PFSK-1 (cell line): ENCODE data around the gene SFXN1.

ENCODE experiments used
- FOXP2 ChIP-seq: optimal IDR thresholded peaks from 2 replicates; pipeline ENCODE3; 2011; ENCODE audit warnings: borderline replicate concordance, control low read depth, inconsistent platforms; ENCODE audit not compliant: insufficient read depth; ENCODE audit errors: extremely low read length, extremely low read depth
- POLR2AphosphoS5 ChIP-seq: IDR thresholded peaks from 2 replicates; pipeline ENCODE4 v1.6.1; 2012; ENCODE audit warnings: low read depth, mild to moderate bottlenecking, control low read depth, low read length, moderate library complexity
- REST ChIP-seq, 2 experiments: IDR thresholded peaks; 2 replicates each; pipeline versions ENCODE4 v1.6.1 to v1.8.0; 2011 to 2012; ENCODE audit warnings: low read depth in 2 of 2, low read length in 2 of 2, control low read depth in 1 of 2, inconsistent platforms in 1 of 2, mild to moderate bottlenecking in 1 of 2, moderate library complexity in 1 of 2; ENCODE audit not compliant: insufficient read depth in 1 of 2
- SIN3A ChIP-seq: IDR thresholded peaks from 2 replicates; pipeline ENCODE4 v1.6.1; 2012; ENCODE audit warnings: mild to moderate bottlenecking, low read length, moderate library complexity, borderline replicate concordance; ENCODE audit not compliant: insufficient read depth
- TAF1 ChIP-seq: IDR thresholded peaks from 2 replicates; pipeline ENCODE4 v1.6.1; 2012; ENCODE audit warnings: low read length, control low read depth, borderline replicate concordance; ENCODE audit not compliant: insufficient read depth

GRCh38 chr5:175542232-175542965, 64.0 kb downstream of the SFXN1 start:
- TF ChIP-seq TAF1, result no peak
- TF ChIP-seq POLR2AphosphoS5, result no peak
- TF ChIP-seq SIN3A, result no peak
- TF ChIP-seq REST (IDR thresholded peaks at IDR 0.05; ENCODE audit: insufficient read depth in 1 of 2, low read depth in 2 of 2, low read length in 2 of 2), result no peak
- TF ChIP-seq FOXP2, result no peak
